ENCODE measurements around the gene ZNF648.
"Not testable (repeated sequence)": the region's sequence is repeated elsewhere in the genome, so short reads cannot be mapped to it uniquely, and the experiment has no call there.

Gene ZNF648, protein sequence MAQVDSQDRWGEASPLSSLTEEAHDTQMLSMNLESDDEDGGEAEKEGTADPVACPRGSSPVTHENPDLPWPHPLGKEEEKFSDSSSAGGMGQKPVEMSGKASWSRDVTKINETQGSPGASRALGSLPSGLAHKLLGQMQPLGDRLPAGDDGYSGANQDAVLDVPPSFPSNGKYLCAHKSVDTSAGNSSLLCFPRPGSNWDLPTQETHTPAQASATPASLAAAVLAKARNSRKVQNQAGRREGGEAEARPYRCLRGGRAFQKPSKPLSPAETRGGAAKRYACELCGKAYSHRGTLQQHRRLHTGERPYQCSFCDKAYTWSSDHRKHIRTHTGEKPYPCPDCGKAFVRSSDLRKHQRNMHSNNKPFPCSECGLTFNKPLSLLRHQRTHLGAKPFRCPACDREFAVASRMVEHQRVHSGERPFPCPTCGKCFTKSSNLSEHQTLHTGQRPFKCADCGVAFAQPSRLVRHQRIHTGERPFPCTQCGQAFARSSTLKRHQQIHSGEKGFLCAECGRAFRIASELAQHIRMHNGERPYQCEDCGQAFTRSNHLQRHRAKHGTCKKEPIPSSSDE

GRCh38 chr1:182061594-182061993 is at the start of gene ZNF648:
ZNF648 (minus strand) TSS chr1:182061712; CDS start chr1:182058010, 3,702 bp downstream.
- no peak for DNase-seq

DNA sequence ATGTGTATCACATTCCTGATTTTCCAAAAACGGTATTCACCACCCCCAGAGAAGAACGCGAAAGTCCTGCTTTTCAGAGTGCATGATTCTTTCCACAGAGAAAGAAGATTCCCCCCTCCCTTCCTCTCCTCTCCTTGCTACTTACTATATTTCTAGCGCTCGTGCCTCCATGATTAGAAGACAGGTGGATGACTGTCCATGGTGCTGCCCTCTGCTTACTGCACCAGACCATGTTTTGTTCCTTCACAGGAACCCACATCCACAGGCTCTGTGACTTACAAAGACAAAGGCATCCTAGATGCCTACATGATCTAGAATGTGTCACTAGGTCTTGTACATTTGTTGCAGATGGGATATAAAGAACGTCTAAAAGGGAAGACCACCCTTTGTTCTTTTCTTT is 49.1 kb upstream of the ZNF648 start:
- DNase-seq = no peak

- DNase-seq = no peak
Measured at GRCh38 chr1:182109771-182110170, 48.3 kb upstream of the ZNF648 start.

- DNase-seq = no peak
Measured at GRCh38 chr1:182107209-182107608, 45.7 kb upstream of the ZNF648 start.

- no peak for DNase-seq
Measured at GRCh38 chr1:182102043-182102416, 40.5 kb upstream of the ZNF648 start.

DNA sequence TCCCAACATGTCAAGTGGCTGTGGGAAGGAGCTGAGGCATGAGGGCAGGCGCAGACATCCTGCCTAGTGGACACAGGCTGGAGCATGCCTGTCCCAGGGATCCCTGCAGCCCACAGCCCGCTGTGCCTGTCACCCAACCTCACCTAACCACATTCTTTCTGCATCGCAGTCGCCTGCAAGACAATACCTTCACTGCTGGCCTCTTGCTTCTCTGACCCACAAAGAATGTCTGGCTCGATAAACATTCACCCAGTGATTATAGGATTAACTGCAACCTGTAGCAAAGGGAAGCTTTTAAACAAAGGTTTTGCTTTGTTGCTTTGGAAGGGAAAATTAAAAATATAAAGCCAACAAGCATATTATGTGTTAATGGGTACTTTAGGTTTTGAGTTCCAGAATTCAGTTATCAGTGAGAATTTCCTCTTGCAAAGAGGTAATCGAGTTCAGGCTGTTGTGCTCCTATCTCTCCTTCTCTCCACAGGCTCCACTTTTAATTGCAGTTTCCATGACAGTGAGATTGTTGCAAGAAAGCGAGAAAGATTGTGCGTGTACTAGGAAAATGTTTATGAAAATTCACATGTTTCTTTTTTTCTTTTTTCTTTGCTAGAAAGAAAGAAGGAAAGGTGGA is 40.0 kb upstream of the ZNF648 start:
- DNase-seq = no peak

DNA sequence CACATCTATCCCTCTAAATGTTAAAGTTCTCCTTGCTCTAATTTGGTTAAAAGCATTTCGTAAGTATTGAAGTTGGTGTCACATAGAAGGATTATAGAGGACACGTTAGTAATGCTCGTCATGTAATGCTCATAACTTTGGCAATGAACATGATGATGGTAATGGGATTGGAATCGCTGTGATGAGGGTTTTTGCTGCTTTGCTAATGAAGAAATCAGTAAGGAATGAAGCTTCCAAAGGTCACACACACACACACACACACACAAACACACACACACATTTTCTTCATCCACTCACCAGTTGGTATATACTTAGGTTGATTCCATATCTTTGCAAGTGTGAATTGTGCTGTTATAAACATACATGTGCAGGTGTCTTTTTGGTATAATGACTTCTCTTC is 36.8 kb upstream of the ZNF648 start:
- DNase-seq = no peak

DNA sequence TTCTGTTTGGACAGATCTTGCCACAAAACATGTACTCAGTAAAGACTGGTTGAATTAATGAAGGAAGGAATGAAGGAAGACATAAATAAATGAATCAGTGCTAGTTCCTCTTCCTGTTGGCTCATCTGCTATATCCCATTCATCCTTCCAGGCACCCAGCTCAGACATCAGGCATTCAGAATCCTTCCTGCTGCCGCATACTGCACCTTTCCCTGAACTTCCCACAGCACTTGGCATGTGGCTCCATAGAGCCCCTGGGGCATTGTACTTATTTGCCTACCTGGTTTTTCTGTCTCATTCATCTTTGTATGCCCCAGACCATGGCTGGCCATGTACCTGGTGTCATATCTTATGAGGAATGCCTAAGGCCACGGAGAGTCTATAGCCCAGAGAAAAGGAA is 34.4 kb upstream of the ZNF648 start:
- no peak for DNase-seq

GRCh38 chr1:182094514-182095005 is 33.0 kb upstream of the ZNF648 start:
- DNase-seq = not testable (repeated sequence)

GRCh38 chr1:182093781-182094180 is 32.3 kb upstream of the ZNF648 start:
- DNase-seq = no peak

DNA sequence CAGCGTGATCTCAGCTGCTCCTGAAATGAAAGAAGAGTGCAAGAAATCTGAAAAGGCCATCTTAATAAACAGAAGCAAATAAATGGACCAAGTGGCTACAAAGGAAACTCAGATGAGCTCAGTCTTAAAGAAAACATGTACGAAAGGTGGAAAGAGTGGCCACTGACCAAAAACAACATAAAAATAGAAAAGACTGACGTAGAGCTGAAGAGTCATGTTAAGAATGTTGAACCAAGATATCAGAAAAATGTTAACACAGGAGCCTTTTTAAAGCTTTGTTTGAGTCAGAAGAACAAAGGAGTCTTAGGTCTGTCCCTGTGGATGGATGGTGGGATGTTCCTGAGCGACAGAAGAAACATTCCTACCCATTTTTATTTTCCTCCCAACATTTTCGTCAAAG is 30.8 kb upstream of the ZNF648 start:
- no peak for DNase-seq

- peak in 2 of 14 donors; percentile 6 to 27 for DNase-seq
Measured at GRCh38 chr1:182091083-182091482, 29.6 kb upstream of the ZNF648 start.

- peak in 1 of 14 donors; percentile 6 for DNase-seq
Measured at GRCh38 chr1:182087719-182088350, 26.3 kb upstream of the ZNF648 start.

DNA sequence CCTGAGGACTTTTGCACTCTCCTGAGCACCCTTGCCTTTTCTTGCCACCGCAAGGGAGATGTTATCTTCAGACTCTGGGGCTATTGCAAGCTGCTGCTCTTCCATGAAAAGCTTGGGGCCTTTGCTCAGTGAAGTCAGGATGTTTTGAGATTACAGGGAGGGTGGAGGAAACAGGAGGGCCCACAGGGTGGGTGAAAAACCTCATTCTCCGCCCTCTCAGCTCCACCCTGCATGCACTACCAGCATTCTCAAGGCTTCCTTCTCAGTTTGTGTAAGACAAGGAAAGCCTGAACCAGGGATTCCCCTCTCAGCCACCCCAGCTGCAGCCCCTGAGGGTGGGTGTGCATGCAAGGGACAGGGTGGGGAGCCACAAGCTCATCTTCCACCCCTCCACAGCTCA is 25.8 kb upstream of the ZNF648 start:
- DNase-seq = no peak

DNA sequence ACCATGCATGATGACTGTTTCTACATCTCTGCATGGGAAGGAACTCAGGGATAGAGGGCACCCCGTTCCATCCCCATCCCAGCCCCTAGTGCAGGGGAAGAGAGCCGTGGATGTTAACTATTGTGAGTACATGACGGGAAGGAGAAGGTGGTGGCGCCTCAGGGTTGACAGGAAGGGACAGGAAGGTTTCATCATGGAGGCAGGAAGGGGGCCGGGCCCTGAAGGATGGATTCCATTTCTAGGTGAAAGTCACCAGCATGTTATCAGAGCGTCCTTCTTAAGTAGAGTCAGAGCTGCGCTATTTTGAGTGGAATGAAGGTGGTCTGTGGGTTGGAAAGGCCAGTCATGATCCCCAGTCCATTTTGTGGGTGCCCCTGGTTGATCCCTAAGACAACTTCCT is 25.1 kb upstream of the ZNF648 start:
- no peak for DNase-seq

GRCh38 chr1:182086136-182086535 is 24.6 kb upstream of the ZNF648 start:
- no peak for DNase-seq

DNA sequence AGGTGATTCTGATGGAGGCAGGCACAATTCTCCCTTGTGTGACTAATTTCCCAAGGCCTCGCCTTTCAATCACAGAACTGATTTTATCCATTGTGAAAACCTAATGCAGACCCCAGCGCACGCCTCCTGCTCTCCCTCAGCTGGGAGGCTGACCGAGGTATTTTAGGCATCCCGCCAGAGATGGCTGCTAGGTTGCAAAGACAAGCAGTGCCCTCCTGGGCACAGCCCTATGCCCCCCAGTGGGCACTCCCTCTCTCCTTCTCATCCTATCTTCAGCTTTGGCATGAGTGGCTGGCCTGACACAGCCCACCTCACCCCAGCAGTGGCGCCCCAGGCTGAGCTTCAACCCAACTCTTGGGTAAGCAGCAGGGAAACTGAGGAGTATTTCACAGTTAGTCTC is 24.2 kb upstream of the ZNF648 start:
- no peak for DNase-seq

- DNase-seq = peak in 13 of 14 donors; percentile 36 to 85 (median 78)
Measured at GRCh38 chr1:182084487-182085316, 23.2 kb upstream of the ZNF648 start.

DNA sequence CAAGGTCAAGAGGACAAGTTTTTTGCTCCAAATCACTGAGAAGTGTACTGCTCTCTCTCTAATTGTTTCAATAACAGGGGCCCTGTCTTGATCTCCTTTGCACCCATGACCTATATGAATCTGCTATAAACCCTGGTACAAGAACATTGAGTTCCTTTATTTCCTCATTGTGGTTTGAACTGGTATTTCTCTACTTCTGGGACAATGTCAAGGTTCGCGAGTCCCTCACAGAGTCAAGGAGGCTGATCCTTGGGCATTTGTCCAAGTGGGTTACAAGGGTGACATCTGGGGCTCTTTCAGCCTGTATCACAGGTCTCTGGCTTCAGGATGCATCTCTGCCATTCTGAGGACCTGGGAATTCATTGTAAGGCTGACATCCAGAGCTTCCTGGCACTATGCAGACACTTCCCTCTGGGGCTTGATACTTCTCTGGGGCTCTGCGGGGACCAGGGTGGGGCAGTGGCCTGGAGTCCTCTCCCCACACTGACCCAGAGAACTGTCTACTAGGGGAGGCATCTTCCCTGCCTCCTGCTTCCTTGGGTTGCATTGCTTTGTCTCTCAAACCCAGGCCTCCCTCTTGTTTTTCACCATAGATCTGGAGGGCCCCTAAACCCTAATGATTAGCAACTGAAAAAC is 22.5 kb upstream of the ZNF648 start:
- DNase-seq = no peak

DNA sequence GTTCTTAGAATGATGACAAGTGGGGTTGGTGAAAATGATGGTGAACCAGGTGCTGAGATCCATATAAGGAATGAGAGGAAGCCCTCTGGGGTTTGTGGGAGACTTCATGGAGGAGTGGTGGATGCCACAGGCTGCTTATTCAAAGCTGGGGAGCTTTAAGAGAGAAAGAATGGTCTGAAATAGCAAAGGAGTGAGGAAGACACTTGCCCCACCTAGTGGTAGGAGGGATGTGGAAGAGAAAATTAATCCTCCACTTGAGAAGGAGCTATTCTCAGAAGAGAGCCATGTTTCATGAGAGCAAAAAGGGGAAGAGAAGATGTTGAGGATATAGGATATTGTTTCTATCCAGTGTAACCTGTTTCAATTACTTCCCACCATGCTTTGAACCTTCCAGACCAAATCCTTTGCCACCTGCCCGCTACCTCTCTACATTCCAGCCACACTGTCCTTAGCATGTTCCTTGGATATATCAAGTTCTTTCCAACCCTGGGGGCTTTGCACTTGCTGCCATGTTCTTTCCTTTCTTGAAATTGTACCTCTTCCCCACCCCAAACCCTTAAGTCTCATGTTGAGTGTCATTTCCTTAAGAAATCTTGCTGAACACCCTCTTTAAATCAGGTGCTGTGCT is 19.6 kb upstream of the ZNF648 start:
- DNase-seq = peak in 1 of 14 donors; percentile 20

DNA sequence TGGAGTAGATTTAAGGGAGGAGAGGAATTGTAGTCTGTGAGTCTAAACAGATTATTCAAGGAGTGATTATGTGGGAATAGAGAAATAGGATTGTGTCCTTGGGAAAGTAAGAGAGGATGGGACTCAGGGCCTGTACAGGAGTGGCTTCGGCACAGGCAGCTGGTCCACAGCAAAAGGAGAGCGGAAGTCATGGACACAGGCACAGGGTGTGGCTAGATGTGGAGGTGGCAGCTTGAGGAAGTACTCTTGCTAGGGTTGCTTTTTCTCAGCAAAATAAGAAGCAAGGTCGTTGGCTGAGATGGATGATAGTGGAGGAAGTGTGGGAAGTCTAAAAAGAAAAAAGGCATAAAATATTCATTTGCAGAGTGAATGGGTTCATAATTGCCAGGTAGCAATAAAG is 18.5 kb upstream of the ZNF648 start:
- no peak for DNase-seq

All from C1 segment of cervical spinal cord (tissue), 14 donors.